DND-41 (cell line): ENCODE measurements around the gene ARHGEF25.
"Not testable (repeated sequence)": the region's sequence is repeated elsewhere in the genome, so short reads cannot be mapped to it uniquely, and the experiment has no call there.

Experiments used
- ATAC-seq: fragments of 200-7000 bp; cut with Tn5 transposase; 3 replicates; pipeline ENCODE4 v1.9.1; 2021; ENCODE audit warnings: low read depth; ENCODE audit not compliant: insufficient read depth
- DNase-seq: peaks from one replicate; pipeline ENCODE4 v3.0.0-alpha.2; 2020
- H2AFZ ChIP-seq: 2 replicates; pipeline ENCODE4 v1.6.0; 2012; ENCODE audit warnings: low read depth, low read length
- H3K27ac ChIP-seq: 2 replicates; pipeline ENCODE4 v1.5.1; 2012; ENCODE audit warnings: low read length, inconsistent platforms
- H3K27me3 ChIP-seq: fragments of 200-600 bp; sonication (generic); 2 replicates; pipeline ENCODE4 v1.6.0; 2012; ENCODE audit warnings: low read length, mild to moderate bottlenecking, inconsistent platforms; ENCODE audit not compliant: insufficient read depth, poor library complexity
- H3K36me3 ChIP-seq: 2 replicates; pipeline ENCODE4 v1.5.1; 2012; ENCODE audit warnings: low read length, inconsistent platforms; ENCODE audit not compliant: insufficient read depth
- H3K4me1 ChIP-seq: 2 replicates; pipeline ENCODE4 v1.5.1; 2012; ENCODE audit warnings: mild to moderate bottlenecking, low read length; ENCODE audit not compliant: insufficient read depth
- H3K4me2 ChIP-seq: 2 replicates; pipeline ENCODE4 v1.6.0; 2012; ENCODE audit warnings: mild to moderate bottlenecking, moderate library complexity, low read length, inconsistent platforms; ENCODE audit not compliant: insufficient read depth
- H3K4me3 ChIP-seq, 2 experiments: fragments of 200-600 bp in 1 of 2; shearing (Covaris generic) in 1 of 2; 2 replicates each; pipeline ENCODE4 v1.5.1; 2012 to 2016; ENCODE audit warnings: inconsistent platforms in 2 of 2, low read length in 2 of 2, mild to moderate bottlenecking in 2 of 2, low read depth in 1 of 2, moderate library complexity in 1 of 2
- H3K79me2 ChIP-seq: 2 replicates; pipeline ENCODE4 v1.6.0; 2012; ENCODE audit warnings: low read length, inconsistent platforms; ENCODE audit not compliant: insufficient read depth
- H3K9ac ChIP-seq: 2 replicates; pipeline ENCODE4 v1.6.0; 2012; ENCODE audit warnings: low read depth, mild to moderate bottlenecking, inconsistent platforms, low read length, moderate library complexity
- H3K9me3 ChIP-seq: 2 replicates; pipeline ENCODE4 v1.5.1; 2012; ENCODE audit warnings: low read length, moderate library complexity, mild to moderate bottlenecking, inconsistent platforms; ENCODE audit not compliant: insufficient read depth, severe bottlenecking
- H4K20me1 ChIP-seq: 2 replicates; pipeline ENCODE4 v1.6.0; 2012; ENCODE audit warnings: low read length; ENCODE audit not compliant: insufficient read depth
- EZH2 ChIP-seq: IDR thresholded peaks from 3 replicates; pipeline ENCODE4 v1.6.1; 2012; ENCODE audit warnings: borderline replicate concordance, low read depth, mild to moderate bottlenecking, moderate library complexity, low read length, inconsistent platforms; ENCODE audit not compliant: severe bottlenecking
- TF ChIP-seq, protein P1 (sequence below): IDR thresholded peaks from 2 replicates; pipeline ENCODE4 v1.5.1; 2012; ENCODE audit warnings: borderline replicate concordance, low read length, moderate library complexity, mild to moderate bottlenecking; ENCODE audit not compliant: poor library complexity, severe bottlenecking; ENCODE audit errors: extremely low read depth

Gene ARHGEF25

DNA sequence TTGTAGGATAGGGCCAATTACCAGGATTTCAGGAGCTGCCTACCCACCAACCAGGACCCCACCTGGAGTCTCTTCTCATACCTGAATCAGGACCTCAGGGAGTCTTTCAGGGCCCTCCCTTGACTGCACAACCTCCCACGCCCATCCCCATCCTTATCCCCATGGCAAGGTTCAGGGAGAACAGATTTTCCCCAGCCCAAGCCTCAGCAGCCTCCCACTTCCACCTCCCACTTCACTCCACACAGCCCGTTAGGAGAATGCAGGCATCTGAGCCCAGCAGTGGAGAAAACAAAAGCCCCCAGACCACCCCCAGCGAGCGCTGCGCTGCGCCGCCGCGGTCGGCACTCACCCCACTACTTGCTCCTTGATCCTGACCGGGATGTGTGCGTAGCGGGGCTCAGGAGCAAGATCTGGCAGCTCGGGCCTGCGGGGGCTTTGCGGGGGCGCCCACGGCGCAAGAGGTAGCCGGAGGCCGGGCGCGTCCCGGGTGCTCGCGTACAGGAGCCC is 20.4 kb downstream of the ARHGEF25 start:
- H3K4me1 ChIP-seq, result no peaks in the 10 kb centered on the region
- DNase-seq (no peak), ATAC-seq (no peak)
- no peaks in the 10 kb centered on the region for H3K79me2 ChIP-seq
- H2AFZ ChIP-seq, result no peak overlapping the region
- H3K9me3 ChIP-seq, result no peaks in the 10 kb centered on the region
- TF ChIP-seq, protein P1, sequence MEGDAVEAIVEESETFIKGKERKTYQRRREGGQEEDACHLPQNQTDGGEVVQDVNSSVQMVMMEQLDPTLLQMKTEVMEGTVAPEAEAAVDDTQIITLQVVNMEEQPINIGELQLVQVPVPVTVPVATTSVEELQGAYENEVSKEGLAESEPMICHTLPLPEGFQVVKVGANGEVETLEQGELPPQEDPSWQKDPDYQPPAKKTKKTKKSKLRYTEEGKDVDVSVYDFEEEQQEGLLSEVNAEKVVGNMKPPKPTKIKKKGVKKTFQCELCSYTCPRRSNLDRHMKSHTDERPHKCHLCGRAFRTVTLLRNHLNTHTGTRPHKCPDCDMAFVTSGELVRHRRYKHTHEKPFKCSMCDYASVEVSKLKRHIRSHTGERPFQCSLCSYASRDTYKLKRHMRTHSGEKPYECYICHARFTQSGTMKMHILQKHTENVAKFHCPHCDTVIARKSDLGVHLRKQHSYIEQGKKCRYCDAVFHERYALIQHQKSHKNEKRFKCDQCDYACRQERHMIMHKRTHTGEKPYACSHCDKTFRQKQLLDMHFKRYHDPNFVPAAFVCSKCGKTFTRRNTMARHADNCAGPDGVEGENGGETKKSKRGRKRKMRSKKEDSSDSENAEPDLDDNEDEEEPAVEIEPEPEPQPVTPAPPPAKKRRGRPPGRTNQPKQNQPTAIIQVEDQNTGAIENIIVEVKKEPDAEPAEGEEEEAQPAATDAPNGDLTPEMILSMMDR, result no peak
- TF ChIP-seq EZH2, result no peak
- H3K4me3 ChIP-seq, result no peak overlapping the region
- H3K9ac ChIP-seq, result no peak overlapping the region
- H3K27ac ChIP-seq, result no peak overlapping the region
- H3K27me3 ChIP-seq, result no peaks in the 10 kb centered on the region
- H4K20me1 ChIP-seq, result no peaks in the 10 kb centered on the region
- no peaks in the 10 kb centered on the region for H3K36me3 ChIP-seq
- no peak overlapping the region for H3K4me2 ChIP-seq

DNA sequence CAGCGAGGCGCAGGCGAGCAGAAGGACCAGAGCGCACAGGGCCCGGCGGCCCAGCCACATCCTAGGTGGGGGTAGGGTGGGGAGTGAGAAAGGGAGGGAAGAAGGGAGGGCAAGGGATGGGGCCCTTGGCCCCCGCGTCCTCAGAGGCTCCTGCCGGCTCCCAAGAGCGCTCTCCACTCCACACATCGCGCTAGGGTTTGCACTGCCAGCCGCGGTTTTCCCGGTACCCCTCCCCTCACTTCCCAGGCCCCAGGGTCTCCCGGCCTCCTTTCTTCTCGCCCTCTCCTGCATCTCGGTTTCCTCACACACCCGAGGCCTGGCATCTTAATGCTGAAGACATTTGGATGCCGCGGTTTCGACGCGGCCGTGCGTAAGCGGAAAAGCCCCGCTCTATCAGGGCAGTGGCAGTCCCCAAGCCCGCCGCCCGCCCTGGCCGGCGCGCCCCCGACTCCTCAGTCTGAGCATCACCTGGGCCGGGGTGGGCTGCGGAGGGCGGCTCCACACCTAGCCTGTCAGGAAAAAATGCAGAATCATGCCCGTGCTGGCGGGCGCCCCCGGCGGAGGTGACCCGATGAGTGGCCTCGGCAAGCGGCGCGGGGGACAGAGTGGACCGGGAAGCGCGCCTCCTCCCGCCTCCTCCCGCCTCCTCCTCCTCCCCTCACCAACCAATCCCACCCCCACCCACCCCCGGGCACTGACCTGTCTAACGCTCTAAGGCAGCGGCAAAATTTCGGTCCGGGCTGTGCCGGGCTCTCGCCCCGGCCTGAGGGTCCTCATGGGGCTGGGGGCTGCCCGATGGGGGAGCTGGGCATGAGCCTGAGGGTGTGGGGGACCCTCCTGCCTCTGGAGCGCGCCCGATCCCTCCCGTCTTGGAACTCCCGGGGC is 21.1 kb downstream of the ARHGEF25 start:
- H3K4me1 ChIP-seq, result no peaks in the 10 kb centered on the region
- H3K36me3 ChIP-seq, result no peaks in the 10 kb centered on the region
- H4K20me1 ChIP-seq, result no peaks in the 10 kb centered on the region
- no peak overlapping the region for H3K27ac ChIP-seq
- H3K9ac ChIP-seq, result no peak overlapping the region
- no peak overlapping the region for H3K4me2 ChIP-seq
- ATAC-seq (no peak), DNase-seq (no peak)
- H3K4me3 ChIP-seq, result no peak overlapping the region
- TF ChIP-seq, protein P1, result no peak
- no peak overlapping the region for H2AFZ ChIP-seq
- no peaks in the 10 kb centered on the region for H3K79me2 ChIP-seq
- H3K27me3 ChIP-seq, result no peaks in the 10 kb centered on the region
- H3K9me3 ChIP-seq, result no peaks in the 10 kb centered on the region

DNA sequence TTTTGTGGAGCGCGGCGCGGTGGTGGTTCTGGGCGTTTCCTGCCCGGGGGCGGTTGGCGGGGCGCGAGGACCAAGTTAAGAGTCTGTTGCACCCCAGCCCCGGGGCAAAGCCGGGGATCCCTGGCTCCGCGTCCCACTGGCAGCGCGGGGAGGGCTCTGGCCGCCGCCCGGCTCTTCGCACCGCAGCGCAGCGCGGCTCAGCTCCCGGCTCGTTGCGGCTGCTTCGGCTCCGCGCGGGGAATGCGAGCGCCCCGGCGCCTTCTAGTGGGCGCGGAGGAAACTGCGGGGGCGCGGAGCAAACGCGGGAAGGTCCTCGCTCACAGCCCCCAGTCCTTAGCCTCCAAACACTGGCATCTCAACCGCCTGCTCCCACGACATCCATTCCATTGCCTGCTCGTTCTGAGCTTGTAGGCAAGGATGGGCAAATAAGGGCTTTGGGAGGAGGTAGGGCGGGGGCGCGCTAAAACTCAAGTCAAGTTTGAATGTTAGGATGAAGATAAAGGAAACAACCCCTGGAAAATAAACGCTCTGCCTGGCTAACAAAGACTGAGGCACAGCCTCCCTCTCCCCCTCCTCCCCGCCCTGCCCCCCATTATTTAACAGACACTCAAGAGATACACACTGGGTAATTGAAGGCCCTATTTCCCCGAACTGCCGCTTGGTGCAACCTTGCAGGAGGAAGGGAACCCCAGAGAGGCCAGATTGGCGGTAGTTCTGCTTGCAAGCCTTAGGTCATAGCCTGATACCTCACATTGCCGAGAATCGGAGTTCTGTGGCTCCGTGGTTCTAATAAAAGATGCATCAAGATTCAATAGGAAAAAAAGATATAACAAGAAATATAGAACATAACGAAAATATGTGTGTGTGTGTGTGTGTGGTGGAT is 22.0 kb downstream of the ARHGEF25 start, which contains the start of gene B4GALNT1:
B4GALNT1 (minus strand) TSS at position 244 of the 883 bp plus-strand sequence. CDS start 1,069 bp downstream, outside the sequence.
- no peak within 1 kb of the TSS for H3K4me2 ChIP-seq
- no peaks in the 10 kb centered on the region for H3K9me3 ChIP-seq
- H2AFZ ChIP-seq, result no peak within 1 kb of the TSS
- H3K27me3 ChIP-seq, result no peaks in the 10 kb centered on the region
- peak; percentile 22 for DNase-seq
- no peak within 1 kb of the TSS for H3K9ac ChIP-seq
- peak; percentile 50; the same call in 2 of the 3 replicates for ATAC-seq
- no peaks in the 10 kb centered on the region for H3K4me1 ChIP-seq
- no peaks in the 10 kb centered on the region for H4K20me1 ChIP-seq
- no peaks in the 10 kb centered on the region for H3K79me2 ChIP-seq
- no peaks in the 10 kb centered on the region for H3K36me3 ChIP-seq
- H3K4me3 ChIP-seq, result no peak within 1 kb of the TSS
- no peak within 1 kb of the TSS for H3K27ac ChIP-seq
- TF ChIP-seq EZH2, result no peak
- TF ChIP-seq, protein P1, result peak; percentile 49

DNA sequence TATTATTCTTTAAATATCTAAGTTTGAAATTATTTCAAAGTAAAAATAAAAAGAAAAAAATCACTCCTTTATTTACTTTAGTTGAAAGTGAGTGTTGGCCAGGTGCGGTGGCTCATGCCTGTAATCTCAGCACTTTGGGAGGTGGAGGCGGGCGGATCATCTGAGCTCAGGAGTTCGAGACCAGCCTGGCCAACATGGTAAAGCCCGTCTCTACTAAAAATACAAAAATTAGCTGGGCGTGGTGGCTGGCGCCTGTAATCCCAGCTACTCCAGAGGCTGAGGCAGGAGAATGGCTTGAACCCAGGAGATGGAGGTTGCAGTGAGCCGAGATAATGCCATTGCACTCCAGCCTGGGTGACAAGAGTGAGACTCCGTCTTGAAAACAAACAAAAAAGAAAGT is 25.5 kb downstream of the ARHGEF25 start:
- H3K79me2 ChIP-seq, H3K36me3 ChIP-seq, H3K27ac ChIP-seq, H3K9ac ChIP-seq, H4K20me1 ChIP-seq, H2AFZ ChIP-seq, H3K4me3 ChIP-seq, DNase-seq, H3K4me2 ChIP-seq, H3K27me3 ChIP-seq, H3K9me3 ChIP-seq, ATAC-seq, H3K4me1 ChIP-seq: not testable (repeated sequence)
